GM12864 (cell line): Measurements from ENCODE around the gene TM4SF18.

Source experiments
- DNase-seq: peaks from one replicate; pipeline ENCODE4 v3.0.0-alpha.2; 2011; ENCODE audit warnings: low read depth
- H3K4me3 ChIP-seq: 2 replicates; pipeline ENCODE4 v1.5.1; 2011; ENCODE audit warnings: mild to moderate bottlenecking, low read depth, low read length, control low read depth
- TF ChIP-seq, protein P1 (sequence below): IDR thresholded peaks from 2 replicates; pipeline ENCODE4 v1.5.1; 2011; ENCODE audit warnings: low read depth, mild to moderate bottlenecking, moderate library complexity, low read length, control low read depth, inconsistent platforms; ENCODE audit errors: missing control alignments

TM4SF18 gene

DNA sequence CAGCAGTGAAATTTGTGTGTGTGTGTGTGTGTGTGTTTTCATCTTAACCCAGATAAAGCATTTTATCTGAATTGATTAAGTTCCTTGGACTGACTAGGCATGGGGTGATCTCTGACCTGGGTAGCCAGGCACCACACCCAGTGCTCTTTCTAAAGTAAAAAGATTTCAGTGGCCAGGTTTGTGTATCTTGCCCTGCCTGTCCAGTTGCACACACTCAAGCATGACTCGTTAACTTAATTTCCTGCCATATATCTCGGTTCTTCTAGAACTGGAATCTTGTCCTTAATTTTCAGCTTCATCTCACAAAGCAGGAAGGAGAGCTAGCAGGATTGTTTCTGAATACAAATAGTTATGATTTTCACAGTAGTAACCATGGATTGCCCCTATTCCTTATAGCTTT lies 17.0 kb downstream of the TM4SF18 start:
- TF ChIP-seq, protein P1, sequence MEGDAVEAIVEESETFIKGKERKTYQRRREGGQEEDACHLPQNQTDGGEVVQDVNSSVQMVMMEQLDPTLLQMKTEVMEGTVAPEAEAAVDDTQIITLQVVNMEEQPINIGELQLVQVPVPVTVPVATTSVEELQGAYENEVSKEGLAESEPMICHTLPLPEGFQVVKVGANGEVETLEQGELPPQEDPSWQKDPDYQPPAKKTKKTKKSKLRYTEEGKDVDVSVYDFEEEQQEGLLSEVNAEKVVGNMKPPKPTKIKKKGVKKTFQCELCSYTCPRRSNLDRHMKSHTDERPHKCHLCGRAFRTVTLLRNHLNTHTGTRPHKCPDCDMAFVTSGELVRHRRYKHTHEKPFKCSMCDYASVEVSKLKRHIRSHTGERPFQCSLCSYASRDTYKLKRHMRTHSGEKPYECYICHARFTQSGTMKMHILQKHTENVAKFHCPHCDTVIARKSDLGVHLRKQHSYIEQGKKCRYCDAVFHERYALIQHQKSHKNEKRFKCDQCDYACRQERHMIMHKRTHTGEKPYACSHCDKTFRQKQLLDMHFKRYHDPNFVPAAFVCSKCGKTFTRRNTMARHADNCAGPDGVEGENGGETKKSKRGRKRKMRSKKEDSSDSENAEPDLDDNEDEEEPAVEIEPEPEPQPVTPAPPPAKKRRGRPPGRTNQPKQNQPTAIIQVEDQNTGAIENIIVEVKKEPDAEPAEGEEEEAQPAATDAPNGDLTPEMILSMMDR: no peak
- H3K4me3 ChIP-seq: no peak overlapping the region
- no peak for DNase-seq

DNA sequence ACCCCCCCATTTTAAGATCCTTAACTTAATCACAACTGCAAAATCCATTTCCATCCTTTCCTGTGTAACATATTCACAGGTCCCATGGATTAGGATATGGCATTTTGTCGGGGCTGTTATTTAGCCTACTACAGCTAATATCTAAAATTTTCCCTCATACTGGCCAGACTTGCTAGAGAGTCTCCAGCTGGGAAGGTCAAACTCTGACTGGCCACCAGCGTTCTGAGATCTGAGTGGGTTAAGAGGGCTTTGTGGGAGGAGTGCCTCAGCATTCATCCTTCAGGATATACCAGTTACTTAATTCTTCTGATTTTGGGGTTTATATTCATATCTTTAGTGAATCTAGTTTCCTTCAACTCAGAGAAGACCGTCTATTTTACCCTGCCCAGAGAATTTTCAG lies 17.7 kb downstream of the TM4SF18 start:
- no peak for DNase-seq
- no peak overlapping the region for H3K4me3 ChIP-seq
- TF ChIP-seq, protein P1: no peak

DNA sequence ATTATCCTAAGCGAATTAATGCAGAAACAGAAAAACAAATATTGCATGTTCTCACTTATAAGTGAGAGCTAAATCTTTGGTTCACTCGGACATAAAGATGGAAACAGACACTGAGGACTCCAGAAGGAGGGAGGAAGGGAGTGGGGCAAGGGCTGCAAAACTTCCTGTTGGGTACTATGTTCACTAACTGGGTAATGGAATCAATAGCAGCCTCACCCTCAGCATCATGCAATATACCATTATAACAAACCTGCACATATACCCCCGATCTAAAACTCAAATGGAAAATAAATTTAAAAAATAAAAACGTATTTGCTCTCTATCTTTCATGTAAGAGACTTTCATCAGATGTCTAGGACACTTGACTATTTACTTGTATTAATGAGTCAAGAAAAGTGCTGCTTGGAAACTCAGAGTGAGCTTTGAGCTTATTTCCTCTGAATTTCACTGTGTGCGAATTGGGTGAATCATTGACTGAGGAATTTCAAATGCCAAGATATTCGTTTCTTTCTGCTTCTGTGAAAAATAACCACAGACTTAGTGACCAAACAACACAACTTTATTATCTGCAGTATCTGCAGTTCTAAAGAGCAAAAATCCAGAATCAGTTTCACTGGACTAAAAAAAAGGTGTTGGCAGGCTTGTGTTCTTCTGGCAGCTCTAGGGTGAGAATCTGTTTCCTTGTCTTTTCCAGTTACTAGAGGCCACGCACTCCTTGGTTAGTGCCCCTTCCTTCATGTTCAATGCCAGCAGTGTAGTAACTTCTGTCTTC lies 18.4 kb downstream of the TM4SF18 start:
- H3K4me3 ChIP-seq: no peak overlapping the region
- TF ChIP-seq, protein P1: no peak
- DNase-seq: no peak

DNA sequence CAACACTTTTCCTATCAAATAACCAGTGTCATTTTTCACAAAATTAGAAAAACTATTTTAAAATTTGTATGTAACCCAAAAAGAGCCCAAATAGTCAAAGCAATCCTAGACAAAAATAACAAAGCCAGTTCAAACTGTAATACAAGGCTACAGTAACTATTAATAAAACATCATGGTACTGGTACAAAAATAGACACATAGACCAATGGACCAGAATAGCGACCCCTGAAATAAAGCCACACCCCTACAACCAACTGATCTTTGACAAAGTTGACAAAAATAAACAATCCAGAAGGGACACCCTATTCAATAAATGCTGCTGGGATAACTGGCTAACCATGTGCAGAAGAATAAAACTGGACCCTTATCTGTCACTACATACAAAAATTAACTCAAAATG lies 19.9 kb downstream of the TM4SF18 start:
- TF ChIP-seq, protein P1: no peak
- no peak overlapping the region for H3K4me3 ChIP-seq
- DNase-seq: no peak

DNA sequence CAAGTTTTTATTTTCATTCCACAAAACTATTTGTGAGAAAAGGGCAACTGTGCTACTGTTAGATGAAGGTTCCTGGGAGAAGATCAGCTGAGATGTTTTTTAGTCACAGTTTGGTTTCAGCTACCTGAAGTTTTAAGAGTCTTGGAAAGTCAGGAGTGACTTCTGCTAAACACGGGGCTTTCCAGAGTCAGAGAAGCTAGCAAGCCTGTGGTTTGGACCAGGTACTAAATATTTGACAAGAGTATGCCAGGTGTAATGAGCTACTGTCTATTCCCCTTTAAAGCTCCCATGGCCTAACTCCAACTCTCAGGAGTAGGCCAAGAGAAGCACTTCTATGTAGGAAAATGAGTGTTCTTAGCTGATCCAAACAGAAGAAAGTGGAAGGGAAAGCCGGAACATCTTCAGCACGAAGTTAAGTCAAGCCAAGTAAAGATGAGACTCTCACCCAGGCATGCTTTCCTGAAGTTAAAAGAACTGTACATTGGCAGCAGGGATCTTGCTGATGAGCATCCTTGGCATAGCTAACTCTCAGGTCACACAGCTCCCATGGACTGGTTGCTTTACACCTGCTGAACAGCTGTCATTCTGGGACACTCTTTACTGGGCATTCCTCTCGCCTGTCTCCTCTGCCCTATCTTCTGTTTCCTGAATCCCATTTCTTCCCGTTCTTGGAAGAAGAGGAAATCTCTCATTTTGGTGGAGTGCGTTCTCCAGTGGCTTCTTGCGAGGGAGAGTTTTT lies 22.5 kb downstream of the TM4SF18 start:
- DNase-seq: no peak
- H3K4me3 ChIP-seq: no peak overlapping the region
- TF ChIP-seq, protein P1: no peak

DNA sequence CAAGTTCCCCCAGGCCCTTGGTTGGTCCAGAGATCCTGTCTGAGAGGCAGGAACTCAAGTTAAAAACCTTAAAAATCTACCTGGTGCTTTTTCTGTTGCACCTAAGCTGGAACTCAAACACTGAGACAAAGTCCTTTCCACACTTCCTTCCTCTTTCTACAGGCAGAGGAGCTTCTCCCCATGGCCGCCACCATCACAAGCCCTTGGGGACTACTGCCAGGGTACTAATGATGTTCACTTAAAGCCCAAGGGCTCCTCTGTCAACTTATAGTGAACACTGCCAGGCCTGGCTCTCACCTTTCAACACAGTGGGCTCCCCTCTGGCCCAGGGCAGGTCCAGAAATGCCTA lies 26.0 kb downstream of the TM4SF18 start:
- no peak overlapping the region for H3K4me3 ChIP-seq
- TF ChIP-seq, protein P1: no peak
- DNase-seq: no peak
